ENCODE data around the gene CFAP100. TPM values are rescaled to one million over a fixed set of nuclear protein-coding genes. Genes with fewer than 3 reads are reported as not detected.

Gene CFAP100
- total RNA-seq, 1 donor from 2014 or later, result not detected

DNA sequence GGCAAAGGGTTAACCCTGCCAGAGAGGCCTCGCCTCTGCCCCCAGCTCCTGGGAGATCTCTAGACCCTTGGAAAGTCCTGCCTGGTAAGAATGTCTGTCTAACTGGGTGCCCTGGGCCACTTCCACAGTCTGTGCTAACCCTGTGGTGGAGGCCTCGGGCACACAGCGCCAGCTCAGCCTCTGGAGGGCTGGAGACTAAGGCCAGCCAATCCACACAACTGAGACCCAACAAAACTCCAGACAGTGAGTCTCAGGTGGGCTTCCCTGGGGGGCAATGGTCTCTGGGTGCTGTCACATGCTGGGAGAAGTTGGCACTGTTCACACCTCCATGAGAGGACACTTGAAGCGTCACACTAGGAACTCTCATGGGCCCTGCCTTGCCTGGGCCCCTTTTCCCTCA is 61.5 kb downstream of the CFAP100 start:
- peaks cover 12% of the 10 kb centered on the region for H3K36me3 Mint-ChIP-seq (ENCODE audit: low read depth, unreplicated experiment)
- peaks cover 16% of the 10 kb centered on the region for H3K4me1 Mint-ChIP-seq (ENCODE audit: unreplicated experiment)
- H3K27ac Mint-ChIP-seq (ENCODE audit: unreplicated experiment), result no peak overlapping the region
- no peaks in the 10 kb centered on the region for H3K9me3 Mint-ChIP-seq (ENCODE audit: unreplicated experiment)
- no peak for DNase-seq (ENCODE audit: low spot score)
- TF ChIP-seq, protein P1, sequence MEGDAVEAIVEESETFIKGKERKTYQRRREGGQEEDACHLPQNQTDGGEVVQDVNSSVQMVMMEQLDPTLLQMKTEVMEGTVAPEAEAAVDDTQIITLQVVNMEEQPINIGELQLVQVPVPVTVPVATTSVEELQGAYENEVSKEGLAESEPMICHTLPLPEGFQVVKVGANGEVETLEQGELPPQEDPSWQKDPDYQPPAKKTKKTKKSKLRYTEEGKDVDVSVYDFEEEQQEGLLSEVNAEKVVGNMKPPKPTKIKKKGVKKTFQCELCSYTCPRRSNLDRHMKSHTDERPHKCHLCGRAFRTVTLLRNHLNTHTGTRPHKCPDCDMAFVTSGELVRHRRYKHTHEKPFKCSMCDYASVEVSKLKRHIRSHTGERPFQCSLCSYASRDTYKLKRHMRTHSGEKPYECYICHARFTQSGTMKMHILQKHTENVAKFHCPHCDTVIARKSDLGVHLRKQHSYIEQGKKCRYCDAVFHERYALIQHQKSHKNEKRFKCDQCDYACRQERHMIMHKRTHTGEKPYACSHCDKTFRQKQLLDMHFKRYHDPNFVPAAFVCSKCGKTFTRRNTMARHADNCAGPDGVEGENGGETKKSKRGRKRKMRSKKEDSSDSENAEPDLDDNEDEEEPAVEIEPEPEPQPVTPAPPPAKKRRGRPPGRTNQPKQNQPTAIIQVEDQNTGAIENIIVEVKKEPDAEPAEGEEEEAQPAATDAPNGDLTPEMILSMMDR (IDR thresholded peaks at IDR 0.05; ENCODE audit: unreplicated experiment), result no peak
- H3K27me3 Mint-ChIP-seq (ENCODE audit: unreplicated experiment), result no peaks in the 10 kb centered on the region
- no peak overlapping the region for H3K4me3 Mint-ChIP-seq (ENCODE audit: unreplicated experiment)

DNA sequence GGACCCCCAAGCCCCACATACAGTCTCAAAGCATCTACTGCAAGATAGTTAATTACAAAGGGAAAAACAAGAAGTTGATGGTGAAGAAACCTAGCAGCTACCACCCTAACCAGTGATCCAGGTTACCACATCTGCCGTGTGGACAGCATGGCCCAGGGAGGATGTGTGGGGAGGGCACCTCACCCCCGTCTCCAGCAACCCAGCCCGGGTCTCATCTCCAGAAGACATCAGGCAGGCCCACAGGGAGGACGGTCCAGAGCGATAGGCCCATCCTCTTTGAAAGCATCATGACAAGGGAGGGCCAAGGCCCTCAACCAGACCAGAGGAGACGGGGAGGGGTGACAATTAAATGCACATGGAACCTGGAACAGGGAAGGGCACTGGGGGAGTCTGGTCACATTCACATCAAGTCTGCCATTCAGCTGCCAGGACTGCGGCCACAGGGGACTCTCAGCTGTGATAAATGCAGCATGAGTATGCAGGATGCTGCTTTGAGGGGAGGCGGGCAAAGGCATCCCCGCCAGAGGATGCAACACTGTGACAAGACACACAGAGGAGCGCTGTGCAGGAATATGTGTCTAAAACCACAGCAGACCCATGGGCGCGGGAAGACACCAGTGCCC is 62.2 kb downstream of the CFAP100 start:
- H3K27ac Mint-ChIP-seq (ENCODE audit: unreplicated experiment), result no peak overlapping the region
- peaks cover 11% of the 10 kb centered on the region for H3K36me3 Mint-ChIP-seq (ENCODE audit: low read depth, unreplicated experiment)
- DNase-seq (ENCODE audit: low spot score), result no peak

DNA sequence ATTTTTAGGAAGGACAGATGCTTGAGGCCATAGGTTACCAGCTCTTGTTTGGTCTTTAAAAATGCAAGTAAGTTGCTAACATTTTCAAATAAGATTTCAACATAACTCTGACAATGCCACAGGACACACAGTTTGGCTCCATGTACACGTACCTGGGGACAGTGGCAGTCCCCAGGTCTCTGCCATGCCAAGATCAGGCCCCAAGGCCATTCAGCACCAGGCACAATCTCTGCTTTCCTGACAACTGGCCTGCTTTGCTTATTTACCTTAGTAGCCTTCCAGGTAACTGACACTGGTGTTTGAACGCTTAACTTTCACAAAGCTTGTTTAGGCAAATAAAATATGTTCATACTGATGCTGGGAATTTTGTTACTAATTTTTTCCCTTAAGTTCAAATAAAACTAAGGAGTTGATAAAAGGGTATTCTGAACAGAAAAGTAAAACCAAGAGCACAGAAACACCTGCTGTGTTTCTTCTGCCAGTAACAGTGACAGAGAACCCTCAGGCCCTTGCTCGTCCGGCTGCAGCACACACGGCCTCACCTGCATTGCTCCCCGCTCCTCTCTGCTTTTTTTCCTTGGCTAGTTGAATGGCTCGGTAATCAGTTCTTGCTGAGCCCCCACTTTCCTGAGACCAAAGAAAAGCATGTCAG is 64.5 kb downstream of the CFAP100 start:
- peaks cover 10% of the 10 kb centered on the region for H3K36me3 Mint-ChIP-seq (ENCODE audit: low read depth, unreplicated experiment)
- H3K4me1 Mint-ChIP-seq (ENCODE audit: unreplicated experiment), result peaks cover 16% of the 10 kb centered on the region
- H3K4me3 Mint-ChIP-seq (ENCODE audit: unreplicated experiment), result no peak overlapping the region

More for the DNA sequence above, 62.2 kb downstream of the CFAP100 start:
- no peak overlapping the region for H3K4me3 Mint-ChIP-seq (ENCODE audit: unreplicated experiment)
- H3K27me3 Mint-ChIP-seq (ENCODE audit: unreplicated experiment), result no peaks in the 10 kb centered on the region
- H3K9me3 Mint-ChIP-seq (ENCODE audit: unreplicated experiment), result no peaks in the 10 kb centered on the region
- H3K4me1 Mint-ChIP-seq (ENCODE audit: unreplicated experiment), result peaks cover 16% of the 10 kb centered on the region
- TF ChIP-seq, protein P1 (IDR thresholded peaks at IDR 0.05; ENCODE audit: unreplicated experiment), result no peak

DNA sequence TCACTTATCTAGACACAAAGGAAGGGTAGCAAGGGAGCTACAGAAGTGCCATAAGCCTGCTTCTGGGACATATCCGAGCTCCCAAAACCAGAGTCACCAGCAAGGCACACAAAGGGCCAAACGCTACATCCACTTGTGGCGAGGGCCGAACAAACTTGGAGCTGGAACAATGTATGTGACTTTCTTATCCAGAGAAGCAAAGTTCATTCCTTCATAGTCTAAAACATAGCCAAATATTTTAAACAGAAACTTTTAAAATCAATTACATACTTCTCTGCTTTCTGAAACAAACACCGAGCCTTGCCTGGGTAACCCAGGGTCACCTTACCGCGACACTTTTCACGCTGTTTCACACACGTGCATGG is 65.0 kb downstream of the CFAP100 start:
- Mint-ChIP-seq H3K27me3 (ENCODE audit: unreplicated experiment) (no peaks in the 10 kb centered on the region), H3K4me1 (ENCODE audit: unreplicated experiment) (peaks cover 11% of the 10 kb centered on the region), H3K9me3 (ENCODE audit: unreplicated experiment) (no peaks in the 10 kb centered on the region), H3K36me3 (ENCODE audit: low read depth, unreplicated experiment) (peaks cover 13% of the 10 kb centered on the region), H3K27ac (ENCODE audit: unreplicated experiment) (no peak overlapping the region), H3K4me3 (ENCODE audit: unreplicated experiment) (no peak overlapping the region)
- TF ChIP-seq, protein P1 (IDR thresholded peaks at IDR 0.05; ENCODE audit: unreplicated experiment), result no peak
- no peak for DNase-seq (ENCODE audit: low spot score)

More for the DNA sequence above, 64.5 kb downstream of the CFAP100 start:
- DNase-seq (ENCODE audit: low spot score), result no peak
- TF ChIP-seq, protein P1 (IDR thresholded peaks at IDR 0.05; ENCODE audit: unreplicated experiment), result no peak
- Mint-ChIP-seq H3K9me3 (ENCODE audit: unreplicated experiment) (no peaks in the 10 kb centered on the region), H3K27me3 (ENCODE audit: unreplicated experiment) (no peaks in the 10 kb centered on the region), H3K27ac (ENCODE audit: unreplicated experiment) (no peak overlapping the region)

DNA sequence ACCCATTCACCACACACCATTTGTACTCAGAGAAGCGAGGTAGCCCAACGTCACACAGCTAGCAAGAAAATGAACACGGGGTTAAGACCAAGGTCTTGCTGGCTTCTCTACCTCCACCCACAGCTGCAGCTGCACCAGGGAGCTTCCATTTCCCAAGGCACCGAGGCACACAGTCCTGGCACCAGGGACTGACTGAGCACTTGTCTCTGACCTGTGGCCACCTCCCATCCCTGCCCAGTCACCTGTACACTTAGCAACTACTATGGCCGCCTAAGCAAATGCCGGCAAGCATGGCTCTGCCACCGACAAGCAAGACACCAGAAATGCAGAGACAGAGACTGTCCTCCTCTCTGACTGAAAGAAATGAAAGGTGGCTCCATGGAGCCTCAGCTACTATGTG is 65.7 kb downstream of the CFAP100 start:
- no peak for DNase-seq (ENCODE audit: low spot score)
- peaks cover 13% of the 10 kb centered on the region for H3K36me3 Mint-ChIP-seq (ENCODE audit: low read depth, unreplicated experiment)
- H3K27ac Mint-ChIP-seq (ENCODE audit: unreplicated experiment), result no peak overlapping the region
- H3K4me3 Mint-ChIP-seq (ENCODE audit: unreplicated experiment), result no peak overlapping the region
- TF ChIP-seq, protein P1 (IDR thresholded peaks at IDR 0.05; ENCODE audit: unreplicated experiment), result no peak
- peaks cover 5% of the 10 kb centered on the region for H3K4me1 Mint-ChIP-seq (ENCODE audit: unreplicated experiment)
- no peaks in the 10 kb centered on the region for H3K9me3 Mint-ChIP-seq (ENCODE audit: unreplicated experiment)
- H3K27me3 Mint-ChIP-seq (ENCODE audit: unreplicated experiment), result no peaks in the 10 kb centered on the region

Data from endothelial cell (in vitro differentiated cells).